Thoracic aorta (tissue), 2 donors: Measurements from ENCODE around the gene CD53. TPM values are rescaled to one million over a fixed set of nuclear protein-coding genes. Genes with fewer than 3 reads are reported as not detected.

Source experiments
- ATAC-seq: fragments of 150-250 bp; one replicate; pipeline ENCODE4 v1.8.0; 2017; ENCODE audit warnings: low read depth; ENCODE audit not compliant: insufficient number of reproducible peaks, low FRiP score
- DNase-seq: peaks from one replicate; pipeline ENCODE4 v3.0.0-alpha.2; 2020; ENCODE audit warnings: low spot score
- H3K27ac ChIP-seq, 2 donors: fragments of 200-600 bp; sonication (generic); 1 replicate in 1 of 2; 2 replicates in 1 of 2; pipeline ENCODE4 v1.5.1; 2016; ENCODE audit warnings: mild to moderate bottlenecking in 2 of 2, moderate library complexity in 2 of 2
- H3K27me3 ChIP-seq: fragments of 200-600 bp; sonication (generic); replicated peaks from 2 replicates; pipeline ENCODE4 v1.6.0; 2016; ENCODE audit warnings: mild to moderate bottlenecking; ENCODE audit not compliant: insufficient read depth
- H3K36me3 ChIP-seq: fragments of 200-600 bp; sonication (generic); one replicate; pipeline ENCODE4 v1.5.1; 2016
- H3K4me1 ChIP-seq, 2 donors: fragments of 200-600 bp; sonication (generic); 1 replicate in 1 of 2; 2 replicates in 1 of 2; pipeline versions ENCODE4 v1.5.1 to v1.6.0; 2016; ENCODE audit warnings: low read depth in 2 of 2, mild to moderate bottlenecking in 1 of 2; ENCODE audit not compliant: control insufficient read depth in 1 of 2
- H3K4me3 ChIP-seq: fragments of 200-600 bp; sonication (generic); 2 replicates; pipeline ENCODE4 v1.5.1; 2016; ENCODE audit warnings: mild to moderate bottlenecking
- H3K9me3 ChIP-seq: fragments of 200-600 bp; sonication (generic); 2 replicates; pipeline ENCODE4 v1.5.1; 2016
- CTCF ChIP-seq: fragments of 200-600 bp; sonication (generic); IDR thresholded peaks from one replicate; pipeline ENCODE4 v1.5.1; 2019; ENCODE audit warnings: antibody characterized with exemption
- total RNA-seq, 2 donors: library from RNA; depleted of rRNA; stranded (reverse); fragments of >200 nt; gene quantifications; one replicate each; pipeline versions ENCODE4 v1.1.0 to v1.2.3, GENCODE V29; 2016

CD53 gene
- total RNA-seq, 2 donors from 2014 or later, result 55.6 to 60.9 TPM

- no peak for ATAC-seq
- no peak for TF ChIP-seq CTCF
- no peak for DNase-seq
- Histone ChIP-seq H3K27ac (no peak overlapping the region), H3K36me3 (no peaks in the 10 kb centered on the region), H3K27me3 (no peaks in the 10 kb centered on the region), H3K9me3 (no peaks in the 10 kb centered on the region), H3K4me1 (no peaks in the 10 kb centered on the region), H3K4me3 (no peak overlapping the region)
Measured at GRCh38 chr1:110903853-110904500, 31.0 kb downstream of the CD53 start.

DNA sequence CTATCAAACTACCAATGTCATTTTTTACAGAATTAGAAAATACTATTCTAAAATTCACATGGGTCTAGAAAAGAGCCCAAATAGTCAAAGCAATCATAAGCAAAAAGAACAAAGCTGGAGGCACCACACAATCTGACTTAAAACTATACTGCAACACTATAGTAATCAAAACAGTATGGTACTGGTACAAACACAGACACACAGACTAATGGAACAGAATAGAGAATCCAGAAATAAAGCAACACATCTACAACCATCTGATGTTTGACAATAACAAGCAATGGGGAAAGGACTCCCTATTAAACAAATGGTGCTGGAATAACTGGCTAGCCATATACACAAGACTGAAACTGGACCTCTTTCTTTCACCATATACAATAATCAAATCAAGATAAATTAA, 39.8 kb downstream of the CD53 start:
- peaks cover 5% of the 10 kb centered on the region for H3K9me3 ChIP-seq
- DNase-seq (no peak), ATAC-seq (no peak)
- H3K4me3 ChIP-seq, result no peak overlapping the region
- no peaks in the 10 kb centered on the region for H3K27me3 ChIP-seq
- no peaks in the 10 kb centered on the region for H3K4me1 ChIP-seq
- no peak overlapping the region for H3K27ac ChIP-seq
- no peaks in the 10 kb centered on the region for H3K36me3 ChIP-seq
- no peak for TF ChIP-seq CTCF

DNA sequence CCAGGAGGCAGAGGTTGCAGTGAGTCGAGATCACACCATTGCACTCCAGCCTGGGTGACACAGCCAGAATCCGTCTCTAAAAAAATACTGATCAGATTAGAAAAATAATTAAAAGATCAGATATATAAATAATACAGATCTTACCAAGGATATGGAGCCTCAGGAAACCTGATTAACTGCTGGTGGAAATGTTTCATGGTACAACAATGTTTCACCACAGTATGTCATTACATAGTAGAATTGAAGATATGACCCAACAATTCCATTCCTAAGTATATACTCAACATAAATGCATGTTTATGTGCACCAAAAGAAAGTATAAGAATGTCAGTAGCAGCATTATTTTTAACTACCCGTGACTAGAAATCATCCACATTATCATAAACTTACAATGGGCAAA, 41.7 kb downstream of the CD53 start:
- ATAC-seq, result no peak
- no peaks in the 10 kb centered on the region for H3K27me3 ChIP-seq
- no peak for TF ChIP-seq CTCF
- no peaks in the 10 kb centered on the region for H3K4me1 ChIP-seq
- peaks cover 5% of the 10 kb centered on the region for H3K9me3 ChIP-seq
- no peak overlapping the region for H3K4me3 ChIP-seq
- DNase-seq, result no peak
- H3K27ac ChIP-seq, result no peak overlapping the region
- H3K36me3 ChIP-seq, result no peaks in the 10 kb centered on the region

DNA sequence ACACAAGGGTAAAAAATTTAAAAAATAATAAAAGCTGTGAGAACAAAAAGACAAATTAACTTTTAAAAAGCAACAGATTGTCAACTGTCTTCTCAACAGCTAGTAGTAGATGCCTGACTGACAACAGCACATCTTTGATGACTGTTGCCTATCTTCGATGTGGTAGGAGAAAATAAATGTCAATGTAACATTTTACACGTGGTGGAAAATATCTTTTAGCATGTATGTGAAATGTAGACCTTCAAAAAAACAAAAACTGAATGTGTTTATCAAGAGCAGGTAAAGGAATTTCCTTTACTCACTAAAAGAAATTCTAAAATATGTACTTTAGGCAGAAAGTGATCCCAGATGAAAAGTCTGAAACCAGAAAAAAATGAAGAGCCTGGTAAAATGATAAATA, 42.9 kb downstream of the CD53 start:
- ATAC-seq (no peak), DNase-seq (no peak)
- no peak for TF ChIP-seq CTCF
- Histone ChIP-seq H3K36me3 (no peaks in the 10 kb centered on the region), H3K9me3 (peaks cover 5% of the 10 kb centered on the region), H3K4me1 (no peaks in the 10 kb centered on the region), H3K4me3 (no peak overlapping the region), H3K27ac (no peak overlapping the region), H3K27me3 (no peaks in the 10 kb centered on the region)

DNA sequence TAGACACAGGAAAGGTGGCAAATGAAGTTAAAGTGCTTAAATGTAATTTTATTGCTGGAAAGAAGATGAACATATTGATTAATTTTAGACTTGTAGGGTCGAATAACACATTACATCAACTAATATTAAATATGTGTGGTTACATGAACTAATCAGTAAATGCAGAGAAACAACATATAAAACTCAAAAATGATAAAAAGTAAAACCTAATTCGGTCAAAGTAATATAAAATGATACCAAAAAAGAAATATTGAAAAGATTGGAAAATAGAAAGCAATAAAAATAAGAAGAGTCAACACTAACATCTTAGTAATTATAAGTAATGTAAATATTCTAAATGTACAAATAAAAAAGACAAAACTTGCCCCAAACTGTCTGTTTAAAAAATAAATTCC, 43.3 kb downstream of the CD53 start:
- no peaks in the 10 kb centered on the region for H3K27me3 ChIP-seq
- no peak for ATAC-seq
- no peak for TF ChIP-seq CTCF

More for the DNA sequence above, 43.3 kb downstream of the CD53 start:
- H3K27ac ChIP-seq, result no peak overlapping the region
- H3K36me3 ChIP-seq, result no peaks in the 10 kb centered on the region
- DNase-seq, result no peak
- no peaks in the 10 kb centered on the region for H3K4me1 ChIP-seq
- H3K9me3 ChIP-seq, result peaks cover 5% of the 10 kb centered on the region
- H3K4me3 ChIP-seq, result no peak overlapping the region
